ENCODE data around the gene CPNE8. TPM values are rescaled to one million over a fixed set of nuclear protein-coding genes. Genes with fewer than 3 reads are reported as not detected.

Gene CPNE8
- total RNA-seq, 1 experiment from 2014 or later = 2.6 TPM

- DNase-seq (ENCODE audit: low spot score) = no peak
Observed at GRCh38 chr12:38898001-38898684, 7.2 kb downstream of the CPNE8 start.

DNA sequence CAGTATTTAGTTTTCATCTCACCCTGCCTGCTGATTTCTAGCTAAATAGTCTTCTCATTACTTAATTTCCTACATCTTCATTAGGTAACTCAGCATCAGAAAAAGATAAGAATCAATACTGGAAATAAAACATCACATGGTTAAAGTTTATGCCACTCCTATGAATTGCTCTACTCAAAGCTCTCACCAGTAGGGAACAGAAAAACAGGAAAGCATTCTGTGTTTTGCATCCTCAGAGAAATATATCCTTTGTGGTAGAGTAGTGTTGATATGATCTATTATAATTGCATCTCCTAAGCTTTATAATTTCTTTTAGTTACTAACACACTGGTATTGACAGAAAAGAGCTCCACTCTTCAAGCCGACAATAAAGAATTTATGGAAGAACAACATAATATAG is 9.9 kb downstream of the CPNE8 start:
- DNase-seq (ENCODE audit: low spot score) = no peak

DNA sequence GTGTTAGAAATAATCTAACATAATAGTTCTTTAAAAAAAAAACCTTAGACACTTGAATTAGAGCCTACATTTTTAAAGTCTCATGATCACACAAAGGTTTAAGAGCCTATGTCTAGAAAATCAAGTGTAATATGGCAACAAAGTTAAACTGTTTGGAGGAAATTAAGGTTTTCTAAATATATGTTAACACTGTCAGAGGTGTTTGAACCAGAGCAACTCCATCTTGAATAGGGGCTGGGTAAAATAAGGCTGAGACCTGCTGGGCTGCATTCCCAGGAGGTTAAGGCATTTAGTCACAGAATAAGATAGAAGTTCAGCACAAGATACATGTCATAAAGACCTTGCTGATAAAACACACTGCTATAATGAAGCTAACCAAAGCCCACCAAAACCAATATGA is 12.4 kb downstream of the CPNE8 start:
- no peak for DNase-seq (ENCODE audit: low spot score)

GRCh38 chr12:38892087-38892786 is 13.2 kb downstream of the CPNE8 start:
- DNase-seq (ENCODE audit: low spot score) = peak; percentile 84

DNA sequence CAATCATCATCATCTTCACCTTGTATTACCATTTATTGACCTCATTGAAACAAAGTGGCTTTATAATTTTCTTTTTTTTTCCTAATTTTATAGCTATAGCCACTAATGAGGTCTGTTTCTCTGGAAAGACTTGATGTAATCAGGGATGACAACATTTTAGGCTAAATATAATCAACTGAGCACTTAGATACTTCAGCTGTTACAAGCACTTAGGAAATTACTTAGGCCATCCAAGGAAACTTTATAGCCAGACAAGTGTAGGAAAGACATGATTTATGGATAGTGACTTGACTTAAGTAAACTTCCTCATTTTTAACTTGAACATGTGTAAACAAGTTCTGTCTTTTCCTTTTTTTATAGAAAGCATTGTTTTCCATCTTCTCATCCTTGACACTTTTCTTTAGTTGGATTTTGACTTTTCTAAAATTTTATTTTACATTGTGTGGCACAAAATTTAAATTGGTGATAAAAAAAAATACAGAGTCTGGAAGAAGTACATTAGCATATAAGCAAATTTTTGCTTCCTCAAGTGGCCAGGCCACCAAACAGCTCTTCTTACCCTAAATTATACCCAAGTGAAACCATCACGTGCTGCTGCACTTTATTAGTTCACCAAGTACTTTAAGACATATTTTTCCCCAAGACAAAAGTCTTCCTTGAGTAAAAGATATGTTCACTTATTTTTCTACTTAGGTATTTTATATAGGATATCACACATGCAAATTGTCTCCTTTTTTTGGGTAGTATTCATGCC is 15.1 kb downstream of the CPNE8 start:
- DNase-seq (ENCODE audit: low spot score) = peak; percentile 18

DNA sequence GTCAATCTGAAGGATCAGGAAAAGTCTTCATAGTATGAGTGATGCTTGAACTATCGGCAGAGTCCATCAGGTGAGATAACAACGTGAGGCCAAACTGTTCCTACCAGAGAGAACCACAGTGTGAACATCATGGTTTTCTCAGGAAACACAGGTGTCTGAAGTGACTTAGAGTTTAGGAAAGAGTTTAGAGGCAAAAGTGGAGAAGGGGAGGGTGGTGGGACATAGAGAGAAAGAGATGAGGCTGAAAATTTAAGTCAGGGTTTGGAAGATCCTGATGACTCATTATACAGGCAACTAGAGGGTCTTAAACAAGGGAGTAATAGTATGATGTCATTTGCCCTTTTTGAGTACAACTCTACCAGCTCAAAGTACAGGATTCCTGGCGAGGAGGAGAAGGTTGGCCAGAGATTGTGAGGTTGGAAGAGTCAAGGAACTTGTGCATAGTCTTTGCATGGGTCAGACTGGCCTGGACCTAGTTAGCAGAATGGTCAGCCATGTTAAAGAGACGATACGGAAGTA is 16.0 kb downstream of the CPNE8 start:
- DNase-seq (ENCODE audit: low spot score) = no peak

DNA sequence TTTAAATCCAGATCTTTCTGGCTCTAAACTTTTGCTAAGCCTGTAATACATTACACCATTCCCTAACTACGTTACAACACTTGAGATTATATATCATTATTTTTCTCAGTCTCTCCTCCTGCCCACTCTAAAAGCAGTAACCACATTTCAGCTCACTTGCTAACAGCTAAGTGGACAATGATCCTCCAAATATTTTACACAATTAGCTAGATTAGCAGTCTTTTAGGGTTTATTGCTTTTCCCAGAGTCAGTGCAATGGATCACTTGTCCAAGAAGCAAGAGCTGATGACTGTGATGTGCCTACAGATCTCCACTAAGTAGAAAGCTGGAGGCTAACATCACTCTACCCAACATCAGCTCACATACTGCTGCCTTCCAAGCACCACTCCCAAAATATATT is 17.6 kb downstream of the CPNE8 start:
- no peak for DNase-seq (ENCODE audit: low spot score)

GRCh38 chr12:38886931-38887330 is 18.5 kb downstream of the CPNE8 start:
- DNase-seq (ENCODE audit: low spot score) = no peak

DNA sequence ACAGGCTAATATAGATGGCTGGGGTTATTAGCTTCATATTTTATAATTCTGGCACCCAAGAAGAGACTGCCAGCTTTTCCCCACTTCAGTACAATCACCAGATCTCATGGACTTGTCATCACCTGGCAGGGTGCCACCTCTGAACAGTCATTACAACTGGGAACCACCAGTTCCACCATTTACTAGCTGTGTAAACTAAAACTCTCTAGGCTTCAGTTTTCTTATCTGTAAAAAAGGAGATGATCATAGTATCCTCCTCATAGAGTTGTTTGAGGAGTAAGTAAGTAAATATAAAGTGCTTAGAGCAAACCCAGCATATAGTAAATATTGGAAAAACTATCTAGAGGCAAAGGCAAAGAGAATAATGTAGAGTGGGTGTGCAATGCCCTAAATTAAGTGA is 19.3 kb downstream of the CPNE8 start:
- DNase-seq (ENCODE audit: low spot score) = peak; percentile 52

- no peak for DNase-seq (ENCODE audit: low spot score)
Observed at GRCh38 chr12:38884666-38885065, 20.7 kb downstream of the CPNE8 start.

- no peak for DNase-seq (ENCODE audit: low spot score)
Observed at GRCh38 chr12:38883629-38884134, 21.7 kb downstream of the CPNE8 start.

GRCh38 chr12:38880288-38880687 is 25.1 kb downstream of the CPNE8 start:
- DNase-seq (ENCODE audit: low spot score) = no peak

DNA sequence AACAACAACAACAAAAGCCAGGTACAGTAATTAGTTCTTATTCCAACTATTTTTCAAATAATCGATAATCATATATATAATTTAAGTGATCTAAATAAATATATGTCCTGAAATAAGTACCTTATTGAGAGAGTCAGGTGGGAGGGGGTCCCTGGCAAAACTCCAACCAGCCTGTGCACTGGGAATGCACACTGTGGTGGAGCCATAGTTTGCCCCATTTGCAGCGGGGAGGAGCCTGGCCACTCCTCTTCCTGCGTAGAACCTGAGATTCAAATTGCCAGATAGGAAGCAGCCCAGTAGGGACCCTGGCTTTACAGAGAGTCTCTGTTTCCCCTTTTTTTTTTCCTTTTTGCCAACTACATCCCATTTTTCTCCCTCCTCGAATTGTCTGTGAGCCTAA is 26.4 kb downstream of the CPNE8 start:
- no peak for DNase-seq (ENCODE audit: low spot score)

- DNase-seq (ENCODE audit: low spot score) = no peak
Observed at GRCh38 chr12:38878333-38878705, 27.1 kb downstream of the CPNE8 start.

DNA sequence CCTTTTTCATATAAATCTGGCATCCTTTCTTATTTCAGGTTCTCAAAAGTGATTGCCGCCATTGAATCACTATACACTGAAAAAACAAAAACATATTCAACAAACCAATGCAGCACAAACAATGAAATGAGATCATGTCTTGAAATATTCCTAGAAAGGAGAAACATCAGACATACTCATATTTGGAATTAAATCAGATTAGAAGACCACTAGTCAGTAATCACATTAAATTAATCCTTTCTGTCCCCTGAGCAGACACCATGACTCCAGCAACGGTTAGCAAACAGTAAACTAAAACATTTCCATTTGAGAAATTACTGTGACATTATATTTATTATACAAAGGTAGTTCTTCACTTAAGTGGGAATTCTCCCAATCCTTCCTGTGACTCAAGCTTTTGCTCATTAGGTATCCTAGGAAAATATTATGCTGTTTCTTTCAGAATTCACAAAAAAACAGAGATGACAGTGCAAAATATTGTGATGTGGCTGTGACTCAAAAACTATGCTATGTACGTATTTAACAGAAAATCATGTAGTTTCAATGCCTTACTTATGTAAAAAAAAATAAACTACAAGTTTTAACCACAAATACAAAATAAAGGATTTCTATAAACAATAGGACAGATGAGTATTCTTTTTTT is 29.7 kb downstream of the CPNE8 start:
- DNase-seq (ENCODE audit: low spot score) = no peak

DNA sequence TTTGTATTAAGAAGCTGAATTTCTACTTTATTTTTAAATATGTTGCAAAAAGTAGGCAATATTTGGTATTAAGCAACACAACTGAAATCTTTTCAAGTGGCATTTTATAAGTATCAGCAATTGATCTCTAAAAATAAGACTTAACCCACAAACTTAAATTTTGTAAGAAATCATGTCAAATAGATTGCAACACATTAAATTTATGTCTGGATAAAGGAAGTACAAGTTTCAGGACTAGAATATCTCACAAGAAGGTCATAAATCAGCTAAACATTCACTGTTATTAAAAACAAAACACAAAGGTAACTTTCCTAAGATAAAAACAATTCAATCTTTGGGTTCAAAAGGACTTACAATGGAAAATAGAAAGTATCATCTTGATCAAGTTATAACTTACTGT is 32.8 kb downstream of the CPNE8 start:
- DNase-seq (ENCODE audit: low spot score) = no peak

GRCh38 chr12:38872156-38872555 is 33.2 kb downstream of the CPNE8 start:
- no peak for DNase-seq (ENCODE audit: low spot score)

DNA sequence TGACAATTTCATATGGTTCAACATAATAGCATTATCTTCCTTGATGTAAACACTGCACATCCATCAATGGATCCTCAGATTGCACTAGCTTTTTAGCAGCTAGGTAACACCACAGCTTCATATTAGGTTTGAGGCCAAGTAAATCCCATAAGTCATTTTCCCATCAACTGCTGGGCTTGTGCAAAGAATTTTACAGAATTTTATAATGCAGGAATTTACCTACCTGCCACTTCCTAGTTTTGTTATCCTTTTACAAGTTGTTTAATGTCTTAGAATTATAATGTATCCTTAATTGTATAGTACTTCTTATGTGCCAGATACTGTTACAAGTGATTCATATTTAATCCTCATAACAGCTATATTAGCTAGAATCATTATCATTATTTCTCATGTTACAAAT is 36.4 kb downstream of the CPNE8 start:
- DNase-seq (ENCODE audit: low spot score) = no peak

DNA sequence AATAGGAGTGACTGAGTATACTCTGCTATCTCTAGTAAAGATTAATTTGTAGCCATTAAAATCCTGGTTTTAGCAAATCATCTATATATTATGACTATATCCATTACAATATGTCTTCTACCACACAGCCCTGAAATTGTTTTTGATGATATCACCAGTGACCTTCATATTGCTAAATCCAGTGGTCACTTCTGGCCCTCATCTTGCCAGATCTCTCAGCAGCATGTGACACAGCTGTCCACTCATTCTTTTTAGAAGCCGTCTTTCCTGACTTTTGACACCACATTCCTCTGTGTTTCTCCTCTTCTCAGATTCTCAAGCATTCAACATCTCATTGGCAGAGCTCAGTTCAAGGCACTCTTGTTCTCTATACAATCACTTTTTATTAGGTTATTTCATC is 54.9 kb downstream of the CPNE8 start:
- DNase-seq (ENCODE audit: low spot score) = peak; percentile 1

GRCh38 chr12:38847247-38847646 is 58.1 kb downstream of the CPNE8 start:
- DNase-seq (ENCODE audit: low spot score) = no peak

- DNase-seq (ENCODE audit: low spot score) = no peak
Observed at GRCh38 chr12:38844267-38844666, 61.1 kb downstream of the CPNE8 start.
